Measurements from ENCODE around the gene SARNP. TPM values are rescaled to one million over a fixed set of nuclear protein-coding genes. Genes with fewer than 3 reads are reported as not detected.
A peak's percentile ranks its signal among the peaks of the same experiment; 100 is the strongest.

Gene SARNP
- total RNA-seq, 5 donors from 2014 or later (not counting 1 experiment from before 2014, with no cell fraction given): 36.9 to 50.3 (median 46.8) TPM

DNA sequence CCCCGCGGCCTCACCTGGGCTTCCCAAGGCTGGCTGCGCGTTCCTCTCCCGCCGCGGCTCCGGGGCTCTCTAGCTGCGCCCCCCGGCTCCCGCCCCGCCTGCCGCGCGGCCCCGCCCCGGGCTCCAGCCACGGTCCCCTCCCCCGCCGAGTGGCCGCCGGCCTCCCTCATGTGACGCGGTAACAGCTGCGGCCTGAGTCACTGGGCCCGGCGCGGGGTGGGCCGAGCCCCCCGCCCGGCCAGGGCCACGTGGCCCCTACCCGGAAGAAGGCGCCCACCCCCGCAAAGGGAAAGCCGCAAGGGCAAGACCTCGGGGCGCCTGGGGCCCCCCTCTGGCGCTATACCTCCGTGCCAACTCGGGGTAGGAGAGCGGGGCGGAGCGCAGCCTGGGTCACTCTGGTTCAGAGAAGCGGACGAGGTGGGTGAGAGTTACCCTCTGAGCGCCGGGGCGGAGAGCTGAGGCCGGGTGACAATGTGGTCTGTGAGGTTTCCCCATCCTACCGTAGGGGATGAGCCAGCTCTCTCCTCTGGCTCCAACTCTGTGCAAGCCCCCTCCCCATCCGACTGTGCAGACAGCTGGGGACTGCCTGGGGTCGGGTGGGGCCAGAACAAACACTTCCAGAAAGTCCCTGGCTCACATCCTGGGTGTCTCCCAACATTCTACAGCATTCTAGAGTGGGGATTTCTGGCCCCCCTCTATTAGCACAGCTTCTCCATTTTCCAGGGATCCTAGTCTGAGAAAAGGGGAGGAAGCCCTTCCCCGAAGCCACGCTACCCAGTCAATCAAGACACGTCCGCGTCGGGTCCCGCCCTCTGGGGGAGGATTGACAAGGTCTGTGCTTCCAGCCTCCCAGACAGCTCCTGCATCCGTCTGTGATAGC is 88.3 kb downstream of the SARNP start, which contains the start of gene CD63:
TSS of gene CD63 (minus strand) at position 71 of the 880 bp plus-strand sequence. CDS start 668 bp downstream, outside the sequence.
- Mint-ChIP-seq H3K4me3 (peak within 1 kb of the TSS; percentile 83 to 89 (median 83)), H3K36me3 (peaks cover 3% of the 10 kb centered on the region), H3K4me1 (peaks cover 33 to 47% (median 45%) of the 10 kb centered on the region in 3 donors), H3K9me3 (no peaks in the 10 kb centered on the region), H3K27me3 (no peaks in the 10 kb centered on the region), H3K27ac (peak within 1 kb of the TSS; percentile 95 to 97)
- peak within 1 kb of the TSS; percentile 60 to 80 for H3K4me3 ChIP-seq (ENCODE audit: control insufficient read depth in 1 of 2, extremely low read depth in 1 of 2, low read length in 1 of 2)
- ATAC-seq (replicated peaks in 1 of 4) (peak; percentile 54 to 62 (median 60)), DNase-seq (peak in 19 of 35 experiments; percentile 20 to 65 (median 34))
- H3K36me3 ChIP-seq (ENCODE audit: control insufficient read depth in 2 of 2, extremely low read depth in 1 of 2, insufficient read depth in 1 of 2, low read length in 1 of 2): peaks cover 0 to 10% of the 10 kb centered on the region in 2 donors
- WGBS (ENCODE audit: insufficient coverage): under 1% methylated on average over 35 of the region's 61 CpGs
- POLR2A ChIA-PET: interaction anchor here in 1 of 2 donors (0.5 kb wide), 1 partner anchor 100 kb away, joined by 4 read pairs; the partner anchor contains the start of gene DNAJC14
- peak within 1 kb of the TSS; percentile 87 for H3K27ac ChIP-seq (ENCODE audit: low read length)
- H3K27me3 ChIP-seq (replicated peaks in 1 of 2; ENCODE audit: control insufficient read depth in 2 of 2, extremely low read depth in 1 of 2, insufficient read depth in 2 of 2, low read length in 1 of 2): no peaks in the 10 kb centered on the region
- CTCF ChIA-PET: interaction anchor here (0.5 to 2.1 kb wide), 3 partner anchors 9 to 1336 kb away, joined by 3 to 30 read pairs (median 3); no protein-coding TSS in a partner anchor
- H3K4me1 ChIP-seq (ENCODE audit: control insufficient read depth in 1 of 2, extremely low read depth in 1 of 2, insufficient read depth in 2 of 2, low read length in 2 of 2): peaks cover 9 to 45% of the 10 kb centered on the region in 2 experiments
- H3K9me3 ChIP-seq: no peaks in the 10 kb centered on the region

DNA sequence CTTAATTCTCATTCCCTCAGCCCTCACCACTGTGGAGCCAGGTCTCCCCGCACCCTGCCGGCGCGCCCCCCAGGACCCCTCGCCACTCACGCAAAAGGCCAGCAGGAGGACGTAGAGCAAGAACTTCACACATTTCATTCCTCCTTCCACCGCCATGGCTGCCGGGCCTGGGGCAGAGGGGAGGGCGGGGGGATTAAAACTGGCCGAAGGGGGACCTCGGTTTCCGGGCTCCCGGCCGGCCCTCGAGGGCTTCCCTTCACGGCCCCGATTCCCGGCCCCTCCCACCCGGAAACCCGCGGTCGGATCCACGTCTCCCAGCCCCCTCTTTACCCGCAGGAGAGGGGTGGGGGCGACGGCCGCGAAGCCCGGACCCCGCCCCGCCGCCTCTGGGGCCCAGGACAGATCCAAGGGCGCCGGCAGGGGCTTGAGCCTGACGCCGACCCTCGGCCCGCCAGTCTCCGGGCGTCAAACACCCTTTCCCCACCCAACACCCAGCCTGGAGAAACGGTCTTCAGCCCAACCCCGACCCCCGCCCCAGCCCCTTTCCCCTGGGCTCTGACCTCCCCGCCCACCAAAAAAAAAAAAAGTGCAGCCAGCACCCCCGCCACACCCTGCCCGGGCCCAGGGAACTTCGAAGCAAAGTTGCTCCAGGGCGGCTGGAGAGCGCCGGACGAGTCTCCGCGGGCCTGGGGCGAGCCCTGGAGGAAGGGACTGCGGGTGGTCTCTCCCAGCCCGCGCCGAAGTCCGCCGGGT is 89.2 kb downstream of the SARNP start:
- Histone ChIP-seq H3K27ac (ENCODE audit: low read length) (peak overlapping the region; percentile 62), H3K4me3 (ENCODE audit: control insufficient read depth in 1 of 2, extremely low read depth in 1 of 2, low read length in 1 of 2) (peak overlapping the region; percentile 60 to 80), H3K27me3 (replicated peaks in 1 of 2; ENCODE audit: control insufficient read depth in 2 of 2, extremely low read depth in 1 of 2, insufficient read depth in 2 of 2, low read length in 1 of 2) (no peaks in the 10 kb centered on the region), H3K4me1 (ENCODE audit: control insufficient read depth in 1 of 2, extremely low read depth in 1 of 2, insufficient read depth in 2 of 2, low read length in 2 of 2) (peaks cover 9 to 45% of the 10 kb centered on the region in 2 experiments), H3K36me3 (ENCODE audit: control insufficient read depth in 2 of 2, extremely low read depth in 1 of 2, insufficient read depth in 1 of 2, low read length in 1 of 2) (peaks cover 0 to 10% of the 10 kb centered on the region in 2 donors), H3K9me3 (no peaks in the 10 kb centered on the region)
- DNase-seq (peak in 1 of 35 experiments; percentile 32), ATAC-seq (replicated peaks in 1 of 4) (peak in 3 of 4 experiments; percentile 1 to 6 (median 2))
- H3K9me3 Mint-ChIP-seq: no peaks in the 10 kb centered on the region
- ChIA-PET CTCF (interaction anchor here in 1 of 2 donors (2.1 kb wide), 1 partner anchor 10 kb away, joined by 30 read pairs; no protein-coding TSS in a partner anchor), POLR2A (no interaction called here)
- H3K4me3 Mint-ChIP-seq: peak overlapping the region; percentile 71 to 83 (median 74)
- H3K27me3 Mint-ChIP-seq: no peaks in the 10 kb centered on the region
- 1% methylated on average over 44 of the region's 61 CpGs for WGBS (ENCODE audit: insufficient coverage)
- H3K27ac Mint-ChIP-seq: peak overlapping the region; percentile 89 to 90
- peaks cover 33 to 47% (median 45%) of the 10 kb centered on the region in 3 donors for H3K4me1 Mint-ChIP-seq
- peaks cover 3% of the 10 kb centered on the region for H3K36me3 Mint-ChIP-seq

DNA sequence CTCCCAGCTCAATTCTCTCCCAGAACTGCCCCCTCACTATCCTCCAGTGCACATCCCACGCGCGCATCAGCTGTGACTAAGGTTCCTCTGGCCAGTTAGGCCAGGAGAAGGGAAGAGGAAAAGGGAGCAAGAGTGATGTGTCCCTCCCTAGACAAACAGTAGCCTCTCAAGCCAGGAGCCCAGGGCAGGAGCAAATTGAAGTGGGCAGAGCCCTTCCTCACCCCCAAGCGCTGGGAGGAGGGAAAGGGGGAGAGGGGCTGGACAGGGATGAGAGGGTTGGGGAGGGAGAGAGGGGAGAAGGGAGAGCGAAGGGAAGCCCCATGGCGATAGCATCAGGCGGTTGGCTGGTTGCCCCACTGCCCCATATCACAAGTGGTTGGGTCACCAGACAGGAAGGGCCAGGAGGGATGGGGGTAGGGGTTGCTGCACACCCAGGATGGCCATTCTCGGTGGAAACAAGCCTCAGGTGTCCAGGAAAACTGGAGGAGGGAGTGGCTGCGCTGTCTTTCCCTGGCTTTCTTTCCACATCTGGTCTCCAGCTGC is 89.8 kb downstream of the SARNP start:
- peaks cover 9 to 45% of the 10 kb centered on the region in 2 experiments for H3K4me1 ChIP-seq (ENCODE audit: control insufficient read depth in 1 of 2, extremely low read depth in 1 of 2, insufficient read depth in 2 of 2, low read length in 2 of 2)
- Mint-ChIP-seq H3K27me3 (no peaks in the 10 kb centered on the region), H3K27ac (peak overlapping the region; percentile 89 to 90), H3K4me1 (peaks cover 33 to 47% (median 45%) of the 10 kb centered on the region in 3 donors), H3K9me3 (no peaks in the 10 kb centered on the region), H3K36me3 (peaks cover 3% of the 10 kb centered on the region), H3K4me3 (peak overlapping the region; percentile 71 to 83 (median 74))
- ATAC-seq (replicated peaks in 1 of 4): no peak
- peak overlapping the region; percentile 62 for H3K27ac ChIP-seq (ENCODE audit: low read length)
- peaks cover under 1 to 10% of the 10 kb centered on the region in 2 donors for H3K36me3 ChIP-seq (ENCODE audit: control insufficient read depth in 2 of 2, extremely low read depth in 1 of 2, insufficient read depth in 1 of 2, low read length in 1 of 2)
- CTCF ChIA-PET: no interaction called here
- no peaks in the 10 kb centered on the region for H3K9me3 ChIP-seq
- POLR2A ChIA-PET: no interaction called here
- H3K27me3 ChIP-seq (replicated peaks in 1 of 2; ENCODE audit: control insufficient read depth in 2 of 2, extremely low read depth in 1 of 2, insufficient read depth in 2 of 2, low read length in 1 of 2): no peaks in the 10 kb centered on the region
- DNase-seq: no peak
- peak overlapping the region; percentile 46 to 60 for H3K4me3 ChIP-seq (ENCODE audit: control insufficient read depth in 1 of 2, extremely low read depth in 1 of 2, low read length in 1 of 2)
- WGBS (ENCODE audit: insufficient coverage): 60% methylated on average over 3 of the region's 9 CpGs

DNA sequence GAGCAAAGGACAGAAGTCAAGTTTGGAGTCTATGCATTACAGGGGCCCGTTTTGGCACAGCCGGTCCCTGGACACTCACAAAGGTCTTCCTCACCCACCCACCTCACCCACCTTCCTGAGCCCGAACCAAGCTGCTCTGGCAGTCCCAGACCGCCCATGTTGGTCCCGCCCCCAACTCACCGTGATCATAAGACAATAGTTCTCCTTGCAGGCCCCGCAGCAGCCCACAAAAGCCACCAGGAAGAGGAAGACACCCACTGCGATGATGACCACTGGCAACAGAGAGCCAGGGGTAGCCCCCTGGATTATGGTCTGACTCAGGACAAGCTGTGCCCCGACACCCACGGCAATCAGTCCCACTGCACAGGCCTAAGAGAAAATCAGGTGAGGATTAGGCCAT is 90.6 kb downstream of the SARNP start:
- no peaks in the 10 kb centered on the region for H3K27me3 Mint-ChIP-seq
- Histone ChIP-seq H3K27ac (ENCODE audit: low read length) (peak overlapping the region; percentile 33), H3K4me1 (ENCODE audit: control insufficient read depth in 1 of 2, extremely low read depth in 1 of 2, insufficient read depth in 2 of 2, low read length in 2 of 2) (peaks cover 9 to 45% of the 10 kb centered on the region in 2 experiments), H3K36me3 (ENCODE audit: control insufficient read depth in 2 of 2, extremely low read depth in 1 of 2, insufficient read depth in 1 of 2, low read length in 1 of 2) (peaks cover 6 to 10% of the 10 kb centered on the region in 2 donors), H3K4me3 (ENCODE audit: control insufficient read depth in 1 of 2, extremely low read depth in 1 of 2, low read length in 1 of 2) (no peak overlapping the region), H3K27me3 (replicated peaks in 1 of 2; ENCODE audit: control insufficient read depth in 2 of 2, extremely low read depth in 1 of 2, insufficient read depth in 2 of 2, low read length in 1 of 2) (no peaks in the 10 kb centered on the region), H3K9me3 (no peaks in the 10 kb centered on the region)
- no peaks in the 10 kb centered on the region for H3K9me3 Mint-ChIP-seq
- H3K4me1 Mint-ChIP-seq: peaks cover 33 to 47% (median 45%) of the 10 kb centered on the region in 3 donors
- POLR2A ChIA-PET: no interaction called here
- CTCF ChIA-PET: no interaction called here
- peak overlapping the region; percentile 71 to 83 (median 74) for H3K4me3 Mint-ChIP-seq
- H3K27ac Mint-ChIP-seq: peak overlapping the region; percentile 89 to 90
- ATAC-seq (replicated peaks in 1 of 4) (no peak), DNase-seq (no peak)
- 57% methylated on average over 7 of the region's 10 CpGs for WGBS (ENCODE audit: insufficient coverage)
- H3K36me3 Mint-ChIP-seq: peaks cover 3% of the 10 kb centered on the region

DNA sequence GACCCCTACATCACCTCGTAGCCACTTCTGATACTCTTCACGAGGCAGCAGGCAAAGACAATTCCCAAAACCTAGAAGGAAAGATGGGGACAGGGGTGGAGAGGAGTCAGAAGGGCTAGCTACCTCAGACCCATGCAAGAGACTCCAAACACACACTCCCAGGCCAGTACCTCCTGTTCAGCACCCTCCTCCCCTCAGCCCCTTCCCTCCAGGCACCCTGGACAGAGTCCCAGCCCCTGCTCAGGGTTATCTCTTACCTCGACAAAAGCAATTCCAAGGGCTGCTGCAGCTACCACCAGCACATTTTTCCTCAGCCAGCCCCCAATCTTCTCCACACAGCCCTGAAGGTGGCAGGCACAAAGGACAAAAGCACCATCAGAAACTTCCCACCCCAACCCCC is 92.0 kb downstream of the SARNP start:
- Histone ChIP-seq H3K27ac (ENCODE audit: low read length) (no peak overlapping the region), H3K4me3 (ENCODE audit: control insufficient read depth in 1 of 2, extremely low read depth in 1 of 2, low read length in 1 of 2) (no peak overlapping the region), H3K36me3 (ENCODE audit: control insufficient read depth in 2 of 2, extremely low read depth in 1 of 2, insufficient read depth in 1 of 2, low read length in 1 of 2) (peaks cover 6 to 11% of the 10 kb centered on the region in 2 donors), H3K9me3 (no peaks in the 10 kb centered on the region), H3K27me3 (replicated peaks in 1 of 2; ENCODE audit: control insufficient read depth in 2 of 2, extremely low read depth in 1 of 2, insufficient read depth in 2 of 2, low read length in 1 of 2) (no peaks in the 10 kb centered on the region), H3K4me1 (ENCODE audit: control insufficient read depth in 1 of 2, extremely low read depth in 1 of 2, insufficient read depth in 2 of 2, low read length in 2 of 2) (peaks cover 7 to 45% of the 10 kb centered on the region in 2 experiments)
- POLR2A ChIA-PET: interaction anchor here in 1 of 2 donors (0.6 kb wide), 1 partner anchor 1177 kb away, joined by 11 read pairs; no protein-coding TSS in a partner anchor
- Mint-ChIP-seq H3K4me1 (peaks cover 30 to 48% (median 41%) of the 10 kb centered on the region in 3 donors), H3K9me3 (no peaks in the 10 kb centered on the region), H3K36me3 (peaks cover 3% of the 10 kb centered on the region), H3K27ac (peak overlapping the region; percentile 61 to 62), H3K4me3 (peak overlapping the region in 1 of 3 donors; percentile 24), H3K27me3 (no peaks in the 10 kb centered on the region)
- 91% methylated on average over 1 of the region's 3 CpGs for WGBS (ENCODE audit: insufficient coverage)
- no peak for DNase-seq
- CTCF ChIA-PET: interaction anchor here (1.3 kb wide), 3 partner anchors 10 to 13 kb away, joined by 3 to 21 read pairs (median 6); partner anchors contain the start of gene BLOC1S1 (in 1 of the 2)
- ATAC-seq (replicated peaks in 1 of 4): no peak

Measured in T-cell (primary cell).